Eye (tissue), 1 donor: ENCODE data around the gene LLGL1.

Source experiments
- DNase-seq: peaks from one replicate; pipeline ENCODE4 v3.0.0-alpha.2; 2015

The LLGL1 gene

GRCh38 chr17:18230288-18231141 is 5.1 kb downstream of the LLGL1 start:
- no peak for DNase-seq

- DNase-seq = peak; percentile 75
These were observed 5.7 kb downstream of the LLGL1 start for GRCh38 chr17:18231164-18231563.

GRCh38 chr17:18233803-18234518 is 8.5 kb downstream of the LLGL1 start:
- DNase-seq = no peak

- no peak for DNase-seq
These were observed 9.5 kb downstream of the LLGL1 start for GRCh38 chr17:18234853-18235380.

GRCh38 chr17:18235743-18236256 is 10.4 kb downstream of the LLGL1 start:
- DNase-seq = no peak

- DNase-seq = no peak
These were observed 11.1 kb downstream of the LLGL1 start for GRCh38 chr17:18236494-18236893.

- no peak for DNase-seq
These were observed 12.0 kb downstream of the LLGL1 start for GRCh38 chr17:18237461-18237860.

- no peak for DNase-seq
These were observed 12.9 kb downstream of the LLGL1 start for GRCh38 chr17:18238299-18238698.

- DNase-seq = no peak
These were observed 15.0 kb downstream of the LLGL1 start for GRCh38 chr17:18240449-18240848.

- DNase-seq = no peak
These were observed 15.9 kb downstream of the LLGL1 start for GRCh38 chr17:18241229-18241871.

GRCh38 chr17:18245038-18245776 is 19.8 kb downstream of the LLGL1 start:
- no peak for DNase-seq

GRCh38 chr17:18246109-18246725 is 20.8 kb downstream of the LLGL1 start:
- DNase-seq = no peak

GRCh38 chr17:18246880-18247612 is 21.6 kb downstream of the LLGL1 start:
- peak; percentile 70 for DNase-seq

GRCh38 chr17:18247613-18248001 is 22.2 kb downstream of the LLGL1 start:
- DNase-seq = no peak

- peak; percentile 91 for DNase-seq
These were observed 22.9 kb downstream of the LLGL1 start for GRCh38 chr17:18248300-18248731.

GRCh38 chr17:18248811-18249210 is 23.4 kb downstream of the LLGL1 start:
- DNase-seq = no peak

GRCh38 chr17:18250259-18250658 is 24.8 kb downstream of the LLGL1 start:
- DNase-seq = no peak

GRCh38 chr17:18250708-18251107 is 25.3 kb downstream of the LLGL1 start:
- no peak for DNase-seq

GRCh38 chr17:18251204-18251603 is 25.8 kb downstream of the LLGL1 start:
- DNase-seq = no peak

GRCh38 chr17:18252160-18252559 is 26.7 kb downstream of the LLGL1 start:
- no peak for DNase-seq

- no peak for DNase-seq
These were observed 27.9 kb downstream of the LLGL1 start for GRCh38 chr17:18253187-18253884.
